Nephron progenitor cell (in vitro differentiated cells): ENCODE data around the gene ANXA10.
"Not testable (repeated sequence)": the region's sequence is repeated elsewhere in the genome, so short reads cannot be mapped to it uniquely, and the experiment has no call there.

Source experiments
- DNase-seq: peaks from one replicate; pipeline ENCODE4 v3.0.0; 2021
- H3K27ac Mint-ChIP-seq: 2 replicates; pipeline ENCODE4 v1.8.0; 2021; ENCODE audit warnings: mild to moderate bottlenecking, moderate library complexity, mixed read lengths
- H3K27me3 Mint-ChIP-seq: 2 replicates; pipeline ENCODE4 v1.8.0; 2021; ENCODE audit warnings: mild to moderate bottlenecking, low read depth, mixed read lengths; ENCODE audit not compliant: poor library complexity
- H3K36me3 Mint-ChIP-seq: 2 replicates; pipeline ENCODE4 v1.8.0; 2021; ENCODE audit warnings: low read depth, mixed read lengths
- H3K4me1 Mint-ChIP-seq: 2 replicates; pipeline ENCODE4 v1.8.0; 2021; ENCODE audit warnings: mixed read lengths
- H3K4me3 Mint-ChIP-seq: 2 replicates; pipeline ENCODE4 v1.8.0; 2021; ENCODE audit warnings: mild to moderate bottlenecking, moderate library complexity, mixed read lengths
- H3K9me3 Mint-ChIP-seq: 2 replicates; pipeline ENCODE4 v1.8.0; 2021; ENCODE audit warnings: mild to moderate bottlenecking, moderate library complexity, mixed read lengths
- CTCF ChIP-seq: fragments of 200-600 bp; sonication (generic); IDR thresholded peaks from 2 replicates; pipeline ENCODE4 v1.5.0; 2021; ENCODE audit warnings: antibody characterized with exemption

The ANXA10 gene

GRCh38 chr4:168208957-168209614 lies 116.7 kb downstream of the ANXA10 start:
- Mint-ChIP-seq H3K27me3 (no peaks in the 10 kb centered on the region), H3K4me1 (no peaks in the 10 kb centered on the region), H3K4me3 (no peak overlapping the region), H3K9me3 (peaks cover 31% of the 10 kb centered on the region), H3K27ac (no peak overlapping the region), H3K36me3 (no peaks in the 10 kb centered on the region)
- DNase-seq: no peak
- no peak for TF ChIP-seq CTCF

GRCh38 chr4:168212656-168213055 lies 120.3 kb downstream of the ANXA10 start:
- no peak overlapping the region for H3K27ac Mint-ChIP-seq
- DNase-seq: no peak
- peaks cover 5% of the 10 kb centered on the region for H3K36me3 Mint-ChIP-seq

GRCh38 chr4:168213511-168213910 lies 121.2 kb downstream of the ANXA10 start:
- H3K4me1 Mint-ChIP-seq, H3K4me3 Mint-ChIP-seq, DNase-seq, H3K27ac Mint-ChIP-seq, H3K27me3 Mint-ChIP-seq: not testable (repeated sequence)
- H3K9me3 Mint-ChIP-seq: peaks cover 44% of the 10 kb centered on the region
- H3K36me3 Mint-ChIP-seq: peaks cover 11% of the 10 kb centered on the region

More at GRCh38 chr4:168212656-168213055, 120.3 kb downstream of the ANXA10 start:
- Mint-ChIP-seq H3K4me3 (no peak overlapping the region), H3K4me1 (no peaks in the 10 kb centered on the region), H3K9me3 (peaks cover 38% of the 10 kb centered on the region), H3K27me3 (no peaks in the 10 kb centered on the region)
- no peak for TF ChIP-seq CTCF

- no peak for TF ChIP-seq CTCF
- Mint-ChIP-seq H3K36me3 (peaks cover 14% of the 10 kb centered on the region), H3K4me1 (no peaks in the 10 kb centered on the region), H3K9me3 (peaks cover 37% of the 10 kb centered on the region), H3K27ac (no peak overlapping the region), H3K4me3 (no peak overlapping the region), H3K27me3 (no peaks in the 10 kb centered on the region)
- no peak for DNase-seq
Measured at GRCh38 chr4:168218645-168219044, 126.3 kb downstream of the ANXA10 start.

- Mint-ChIP-seq H3K4me3 (no peak overlapping the region), H3K4me1 (no peaks in the 10 kb centered on the region), H3K9me3 (peaks cover 20% of the 10 kb centered on the region), H3K27ac (no peak overlapping the region), H3K27me3 (no peaks in the 10 kb centered on the region), H3K36me3 (peaks cover 14% of the 10 kb centered on the region)
- DNase-seq: no peak
- TF ChIP-seq CTCF: no peak
Measured at GRCh38 chr4:168220893-168221292, 128.6 kb downstream of the ANXA10 start.

- TF ChIP-seq CTCF: no peak
- no peak for DNase-seq
- H3K9me3 Mint-ChIP-seq: peaks cover 20% of the 10 kb centered on the region
- no peaks in the 10 kb centered on the region for H3K27me3 Mint-ChIP-seq
- H3K27ac Mint-ChIP-seq: no peak overlapping the region
- peaks cover 14% of the 10 kb centered on the region for H3K36me3 Mint-ChIP-seq
- no peak overlapping the region for H3K4me3 Mint-ChIP-seq
- no peaks in the 10 kb centered on the region for H3K4me1 Mint-ChIP-seq
Measured at GRCh38 chr4:168221301-168221700, 129.0 kb downstream of the ANXA10 start.
